Activated CD4-positive, CD25-positive, alpha-beta regulatory T cell treated with anti-CD3 and anti-CD28 coated beads, Interleukin-2, amount 50 U/mL, for 16 hours (primary cell): Measurements from ENCODE around the gene GDF3.
"Not testable (repeated sequence)": the region's sequence is repeated elsewhere in the genome, so short reads cannot be mapped to it uniquely, and the experiment has no call there.

Source experiments
- DNase-seq: peaks from one replicate; pipeline ENCODE4 v3.0.0-alpha.2; 2020; ENCODE audit warnings: low read depth, low spot score

Gene GDF3

GRCh38 chr12:7695566-7696197 lies at the start of gene GDF3:
TSS of gene GDF3 (minus strand) at chr12:7695775. CDS start at chr12:7695728, 47 bp downstream.
- no peak for DNase-seq

DNA sequence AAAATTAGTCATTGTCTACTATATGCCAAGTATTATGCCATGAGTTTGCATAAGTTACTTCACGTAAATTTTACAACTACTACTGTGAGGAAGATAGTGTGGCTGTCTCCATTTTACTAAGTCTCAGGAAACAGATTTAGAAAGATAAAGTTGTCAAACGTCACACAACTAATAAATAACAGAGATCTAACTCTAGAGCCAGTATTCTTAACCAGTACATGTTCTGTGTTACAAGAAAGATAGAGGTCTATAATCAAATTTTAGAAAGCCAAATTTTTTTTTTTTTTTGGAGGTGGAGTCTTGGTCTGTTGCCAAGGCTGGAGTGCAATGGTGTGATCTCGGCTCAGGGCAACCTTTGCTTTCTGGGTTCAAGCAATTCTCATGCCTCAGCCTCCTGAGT lies 37.4 kb upstream of the GDF3 start:
- no peak for DNase-seq

DNA sequence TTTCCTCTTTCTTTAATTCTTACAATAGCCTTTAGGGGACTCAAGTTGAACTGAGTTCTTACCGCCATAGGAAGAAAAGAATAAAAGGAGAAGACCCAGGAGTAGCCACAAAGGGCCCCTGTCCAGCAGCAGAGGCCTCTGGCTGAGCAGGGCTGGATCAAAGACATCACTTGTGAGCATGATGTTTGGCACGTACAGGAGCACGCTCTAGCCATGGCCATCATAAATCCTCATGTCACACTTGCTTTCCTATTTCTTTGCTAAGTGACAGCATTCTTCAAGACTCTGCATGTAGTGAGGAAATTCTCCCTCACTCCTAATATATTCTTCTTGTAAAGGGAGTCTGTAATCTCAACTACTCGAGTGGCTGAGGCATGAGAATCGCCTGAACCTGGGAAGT lies 35.9 kb upstream of the GDF3 start:
- no peak for DNase-seq

- DNase-seq, result not testable (repeated sequence)
Observed at GRCh38 chr12:7730984-7731383, 35.4 kb upstream of the GDF3 start.

GRCh38 chr12:7729746-7730145 lies 34.2 kb upstream of the GDF3 start:
- no peak for DNase-seq

DNA sequence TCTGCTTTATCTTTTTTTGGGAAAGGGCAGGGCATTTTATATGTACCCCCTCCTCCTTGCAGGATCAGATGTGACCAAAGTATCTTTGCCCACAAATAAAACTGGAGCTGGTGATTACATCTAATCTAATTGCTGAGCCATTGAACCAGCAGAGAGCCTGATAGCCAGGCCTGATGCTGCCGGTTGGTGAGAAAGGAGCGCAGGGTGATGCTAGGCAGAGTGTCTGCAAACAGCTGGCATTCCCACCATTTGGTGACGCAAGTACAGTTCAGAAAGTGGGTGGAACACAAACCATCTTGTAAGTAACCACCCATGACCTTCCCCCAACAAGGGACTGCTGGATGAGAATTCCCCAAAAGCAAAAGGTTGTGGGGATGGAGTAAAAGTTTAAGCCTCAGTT lies 28.4 kb upstream of the GDF3 start:
- no peak for DNase-seq

DNA sequence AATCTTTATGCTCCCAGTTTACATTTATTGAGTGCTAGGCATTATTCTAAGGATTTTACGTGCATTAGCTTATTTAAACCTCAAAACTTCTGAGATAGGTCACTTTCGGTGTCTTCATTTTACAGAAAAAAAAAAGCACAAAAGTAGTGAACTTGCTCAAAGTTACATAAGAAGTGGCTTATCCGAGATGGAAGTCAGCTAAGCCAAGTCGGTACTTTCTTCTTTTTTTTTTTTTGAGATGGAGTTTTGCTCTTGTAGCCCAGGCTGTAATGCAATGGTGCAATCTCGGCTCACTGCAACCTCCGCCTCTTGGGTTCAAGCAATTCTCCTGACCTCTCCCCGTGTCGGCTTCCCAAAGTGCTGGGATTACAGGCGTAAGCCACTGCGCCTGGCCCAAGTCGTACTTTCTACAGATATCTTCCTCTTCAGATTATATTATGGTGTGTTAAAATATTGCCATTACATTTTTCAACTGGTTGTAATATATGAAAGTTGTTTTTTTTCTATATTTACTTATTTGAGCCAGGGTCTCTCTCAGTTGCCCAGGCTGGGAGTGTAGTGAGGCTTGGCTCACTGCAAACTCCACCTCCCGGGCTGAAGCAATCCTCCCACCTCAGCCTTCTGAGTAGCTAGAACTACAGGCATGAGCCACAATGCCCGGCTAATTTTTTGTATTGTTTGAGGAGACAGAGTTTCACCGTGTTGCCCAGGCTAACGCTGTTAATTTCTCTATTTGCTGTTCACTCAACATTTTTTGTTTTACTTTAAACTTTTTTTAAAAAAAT lies 24.6 kb upstream of the GDF3 start:
- no peak for DNase-seq

DNA sequence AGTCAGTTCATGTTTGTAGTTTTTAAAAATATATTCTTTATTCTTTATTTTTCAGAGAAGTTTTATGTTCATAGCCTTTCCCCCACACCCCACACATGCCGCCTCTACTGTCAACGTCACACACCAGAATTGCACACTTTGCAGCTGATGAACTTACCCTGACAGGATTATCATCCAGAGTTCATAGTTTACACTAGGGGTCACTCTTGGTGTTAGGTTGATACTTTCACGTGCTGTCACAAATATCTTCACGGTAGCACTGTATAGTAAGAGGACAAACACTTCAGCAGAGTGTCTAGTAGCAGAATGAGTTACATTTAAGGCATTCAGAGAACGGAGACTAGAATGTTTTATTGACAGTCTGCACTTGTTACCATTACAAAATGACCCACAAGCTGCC lies 20.8 kb upstream of the GDF3 start:
- DNase-seq, result no peak

DNA sequence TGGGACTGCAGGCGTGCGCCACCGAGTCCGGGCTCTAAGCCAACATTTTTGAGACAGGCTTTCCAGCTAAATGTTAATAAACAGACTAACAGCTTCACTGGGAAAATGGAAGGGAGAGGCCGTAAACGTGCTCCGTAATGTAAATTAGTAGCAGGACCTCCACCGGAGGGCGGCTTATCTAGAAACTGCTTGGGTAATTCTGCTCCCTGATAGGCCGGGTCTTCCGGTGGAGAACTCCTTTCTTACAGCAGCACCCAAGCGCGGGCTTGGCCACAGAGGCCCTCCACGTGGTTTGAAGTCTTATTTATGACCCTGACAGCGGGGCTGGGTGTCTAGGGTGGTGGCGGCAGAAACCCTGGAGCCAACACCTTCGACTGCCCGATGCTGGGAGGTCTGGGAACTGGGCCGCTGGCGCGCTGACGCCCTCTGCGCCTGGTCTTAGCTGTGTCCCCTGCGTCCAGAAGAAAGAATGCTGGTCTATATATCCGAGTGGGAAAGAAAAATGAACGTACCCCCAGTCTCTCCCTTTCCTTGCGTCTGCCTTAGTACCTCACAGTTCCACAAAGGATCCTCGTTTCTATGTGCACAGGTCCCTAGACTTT lies 17.4 kb upstream of the GDF3 start:
- no peak for DNase-seq

GRCh38 chr12:7711133-7711532 lies 15.6 kb upstream of the GDF3 start, which contains the start of gene DPPA3:
TSS of gene DPPA3 (plus strand) at chr12:7711433. CDS start at chr12:7711571, 138 bp downstream.
- no peak for DNase-seq

DNA sequence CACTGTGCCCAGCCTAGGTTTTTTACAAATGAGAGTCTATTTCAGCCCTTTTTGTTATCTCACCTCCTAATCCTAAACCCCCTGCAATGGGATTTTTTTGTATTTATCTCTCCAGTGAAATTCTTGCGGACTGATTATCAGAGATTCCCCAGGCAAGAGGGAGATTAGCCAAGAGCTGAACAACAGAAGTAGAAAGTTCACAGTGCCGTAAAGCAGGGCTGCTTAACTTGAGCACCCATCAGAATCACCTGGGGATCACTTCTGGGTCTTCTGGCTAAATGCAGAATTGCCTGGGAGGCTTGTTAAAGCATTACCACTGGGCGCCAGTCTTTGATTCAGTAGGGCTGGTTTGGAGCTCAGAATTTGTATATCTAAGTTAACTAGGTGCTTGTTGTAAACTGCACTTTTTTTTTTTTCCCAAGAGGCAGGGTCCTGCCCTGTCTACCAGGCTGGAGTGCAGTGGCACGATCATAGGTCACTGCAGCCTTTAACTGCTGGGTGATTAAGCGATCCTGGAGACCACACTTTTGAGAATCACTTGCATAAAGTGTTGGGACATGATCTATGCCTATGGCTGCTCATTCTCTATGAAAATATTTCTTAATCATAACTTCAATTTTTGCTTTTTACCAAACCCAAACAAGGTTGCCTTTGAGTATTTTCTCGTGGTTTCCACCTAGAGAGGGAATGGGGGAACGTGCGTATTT lies 14.5 kb upstream of the GDF3 start:
- no peak for DNase-seq

GRCh38 chr12:7705846-7706245 lies 10.3 kb upstream of the GDF3 start:
- DNase-seq, result no peak

GRCh38 chr12:7695237-7695560 lies 376 bp downstream of the GDF3 start:
- DNase-seq, result no peak

- DNase-seq, result no peak
Observed at GRCh38 chr12:7694556-7695236, 879 bp downstream of the GDF3 start.

DNA sequence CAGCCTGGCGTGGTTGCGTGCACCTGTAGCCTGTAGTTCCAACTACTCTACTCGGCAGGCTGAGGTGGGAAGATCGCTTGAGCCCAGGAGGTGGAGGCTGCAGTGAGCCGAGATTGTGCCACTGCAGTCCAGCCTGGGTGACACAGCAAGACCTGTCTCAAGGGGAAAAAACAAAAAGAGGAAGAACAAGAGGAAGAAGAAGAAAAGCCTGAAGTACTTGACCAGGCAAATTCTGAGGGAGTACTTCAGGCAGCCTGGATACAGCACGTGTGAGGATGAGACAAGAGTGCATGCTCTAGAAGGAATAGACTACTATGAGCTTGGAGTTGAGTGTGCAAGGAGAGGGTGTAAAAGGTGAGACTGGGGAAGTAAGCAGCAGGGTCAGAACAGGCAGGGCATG lies 1.8 kb downstream of the GDF3 start:
- DNase-seq, result no peak

GRCh38 chr12:7681535-7681934 lies 14.0 kb downstream of the GDF3 start:
- DNase-seq, result no peak

- DNase-seq, result no peak
Observed at GRCh38 chr12:7679251-7680045, 16.1 kb downstream of the GDF3 start.

DNA sequence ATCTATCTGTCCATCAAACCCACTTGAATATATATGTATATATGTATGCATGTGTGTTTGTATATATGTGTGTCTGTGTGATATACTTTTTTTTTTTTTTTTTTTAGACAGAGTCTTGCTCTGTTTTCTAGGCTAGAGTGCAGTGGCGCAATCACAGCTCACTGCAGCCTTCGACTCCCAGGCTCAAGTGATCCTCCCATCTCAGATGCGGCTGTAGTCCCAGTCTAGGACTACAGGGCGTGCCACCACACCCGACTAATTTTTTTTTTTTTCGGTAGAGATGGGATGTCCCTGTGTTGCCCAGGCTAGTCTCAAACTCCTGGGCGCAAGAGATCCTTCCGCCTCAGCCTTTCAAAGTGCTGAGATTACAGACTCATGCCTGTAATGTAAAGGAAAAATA lies 16.8 kb downstream of the GDF3 start:
- DNase-seq, result no peak

DNA sequence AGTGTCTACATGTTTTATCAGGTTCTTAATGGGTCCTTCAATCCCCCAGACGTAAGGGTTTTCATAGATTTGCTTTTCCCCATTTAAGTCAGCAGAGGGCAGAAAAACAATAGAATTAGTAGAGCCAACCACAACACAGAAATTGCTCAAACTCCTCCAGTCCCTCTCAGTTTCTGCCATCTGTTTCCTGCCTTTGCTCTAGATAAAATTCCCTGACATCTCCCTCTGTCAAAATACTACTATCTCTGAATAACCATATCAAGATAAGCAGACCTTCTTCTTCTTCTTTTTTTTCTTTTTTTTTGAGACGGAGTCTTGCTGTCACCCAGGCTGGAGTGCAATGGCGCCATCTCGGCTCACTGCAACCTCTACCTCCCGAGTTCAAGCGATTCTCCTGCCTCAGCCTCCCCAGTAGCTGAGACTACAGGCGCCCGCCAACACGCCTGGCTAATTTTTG lies 18.1 kb downstream of the GDF3 start:
- DNase-seq, result not testable (repeated sequence)

- not testable (repeated sequence) for DNase-seq
Observed at GRCh38 chr12:7675455-7675854, 20.1 kb downstream of the GDF3 start.

GRCh38 chr12:7668171-7668570 lies 27.4 kb downstream of the GDF3 start:
- no peak for DNase-seq
